AG10803 (cell line): ENCODE measurements around the gene PAN2.

Experiments
- DNase-seq: peaks from one replicate; pipeline ENCODE4 v3.0.0; 2010; ENCODE audit warnings: low read depth
- H3K4me3 ChIP-seq: 2 replicates; pipeline ENCODE4 v1.5.1; 2011; ENCODE audit warnings: mild to moderate bottlenecking, low read length, control low read depth
- CTCF ChIP-seq: conservative IDR thresholded peaks from 2 replicates; pipeline ENCODE4 v1.5.1; 2011; ENCODE audit warnings: mild to moderate bottlenecking, low read length, control low read depth, inconsistent platforms

Gene PAN2, protein sequence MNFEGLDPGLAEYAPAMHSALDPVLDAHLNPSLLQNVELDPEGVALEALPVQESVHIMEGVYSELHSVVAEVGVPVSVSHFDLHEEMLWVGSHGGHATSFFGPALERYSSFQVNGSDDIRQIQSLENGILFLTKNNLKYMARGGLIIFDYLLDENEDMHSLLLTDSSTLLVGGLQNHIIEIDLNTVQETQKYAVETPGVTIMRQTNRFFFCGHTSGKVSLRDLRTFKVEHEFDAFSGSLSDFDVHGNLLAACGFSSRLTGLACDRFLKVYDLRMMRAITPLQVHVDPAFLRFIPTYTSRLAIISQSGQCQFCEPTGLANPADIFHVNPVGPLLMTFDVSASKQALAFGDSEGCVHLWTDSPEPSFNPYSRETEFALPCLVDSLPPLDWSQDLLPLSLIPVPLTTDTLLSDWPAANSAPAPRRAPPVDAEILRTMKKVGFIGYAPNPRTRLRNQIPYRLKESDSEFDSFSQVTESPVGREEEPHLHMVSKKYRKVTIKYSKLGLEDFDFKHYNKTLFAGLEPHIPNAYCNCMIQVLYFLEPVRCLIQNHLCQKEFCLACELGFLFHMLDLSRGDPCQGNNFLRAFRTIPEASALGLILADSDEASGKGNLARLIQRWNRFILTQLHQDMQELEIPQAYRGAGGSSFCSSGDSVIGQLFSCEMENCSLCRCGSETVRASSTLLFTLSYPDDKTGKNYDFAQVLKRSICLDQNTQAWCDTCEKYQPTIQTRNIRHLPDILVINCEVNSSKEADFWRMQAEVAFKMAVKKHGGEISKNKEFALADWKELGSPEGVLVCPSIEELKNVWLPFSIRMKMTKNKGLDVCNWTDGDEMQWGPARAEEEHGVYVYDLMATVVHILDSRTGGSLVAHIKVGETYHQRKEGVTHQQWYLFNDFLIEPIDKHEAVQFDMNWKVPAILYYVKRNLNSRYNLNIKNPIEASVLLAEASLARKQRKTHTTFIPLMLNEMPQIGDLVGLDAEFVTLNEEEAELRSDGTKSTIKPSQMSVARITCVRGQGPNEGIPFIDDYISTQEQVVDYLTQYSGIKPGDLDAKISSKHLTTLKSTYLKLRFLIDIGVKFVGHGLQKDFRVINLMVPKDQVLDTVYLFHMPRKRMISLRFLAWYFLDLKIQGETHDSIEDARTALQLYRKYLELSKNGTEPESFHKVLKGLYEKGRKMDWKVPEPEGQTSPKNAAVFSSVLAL

DNA sequence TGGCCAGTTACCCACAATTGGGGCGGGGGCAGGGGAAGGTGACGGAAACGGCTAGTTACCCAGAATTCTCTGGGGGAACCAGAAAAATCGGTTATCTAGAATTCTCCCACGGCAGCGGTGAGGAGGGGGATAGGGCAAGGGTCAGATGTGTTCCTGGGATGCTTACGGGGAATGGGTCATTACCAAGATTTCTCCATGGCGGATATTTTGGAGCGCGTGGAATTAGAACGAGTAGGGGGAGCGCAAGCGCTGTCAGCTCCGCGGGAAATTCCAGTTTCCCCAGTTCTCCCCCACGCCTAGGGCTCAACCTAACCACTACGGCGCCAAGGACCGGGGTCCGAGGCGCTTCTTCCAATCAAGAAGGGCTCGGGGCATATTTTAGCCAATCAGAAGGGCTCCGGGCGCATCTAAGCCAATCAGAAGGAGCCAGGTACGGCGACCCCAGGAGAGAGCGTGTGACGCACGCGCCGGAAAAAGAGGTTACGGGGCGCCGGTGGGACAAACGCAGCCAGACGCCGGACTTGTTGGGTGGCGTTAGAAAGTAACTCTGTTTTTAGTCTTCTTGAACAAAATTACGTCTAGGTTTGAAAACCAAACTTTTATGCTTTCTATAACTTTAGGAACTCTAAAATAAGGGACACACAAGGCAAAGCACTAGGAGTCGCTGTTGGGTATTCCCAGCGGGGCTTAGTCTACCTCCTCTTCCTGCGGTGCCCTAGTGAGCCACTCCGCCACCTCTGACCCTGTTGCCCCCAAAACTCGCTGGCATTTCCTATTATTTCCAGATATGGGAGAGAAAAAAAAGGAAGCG lies at the start of gene PAN2:
PAN2 (minus strand) TSS at position 322 of the 811 bp plus-strand sequence. CDS start 906 bp downstream, outside the sequence.
- peak; percentile 75 for TF ChIP-seq CTCF
- DNase-seq = peak; percentile 96
- peak within 1 kb of the TSS; percentile 78 for H3K4me3 ChIP-seq

DNA sequence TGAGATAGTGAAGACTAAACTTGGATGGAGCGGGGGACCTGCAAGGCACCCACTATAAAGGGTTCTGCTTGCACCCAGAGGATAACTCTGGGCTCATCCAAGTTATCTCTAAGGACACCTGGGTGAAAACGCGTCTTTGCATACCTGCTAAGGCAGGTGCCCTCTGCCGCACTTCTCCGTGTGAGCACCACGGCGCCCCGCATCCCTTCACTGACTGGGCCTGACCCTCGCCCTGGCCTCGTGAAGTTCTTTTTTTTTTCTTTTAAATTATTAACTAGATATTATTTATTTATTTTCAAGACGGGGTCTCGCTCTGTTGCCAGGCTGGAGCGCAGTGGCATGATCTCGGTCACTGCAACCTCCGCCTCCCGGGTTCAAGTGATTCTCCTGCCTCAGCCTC lies 48.8 kb upstream of the PAN2 start:
- no peak for TF ChIP-seq CTCF
- no peak overlapping the region for H3K4me3 ChIP-seq
- DNase-seq = no peak

- no peak overlapping the region for H3K4me3 ChIP-seq
- DNase-seq = no peak
- TF ChIP-seq CTCF = no peak
These were observed 44.2 kb upstream of the PAN2 start for GRCh38 chr12:56377989-56378316.

- no peak for TF ChIP-seq CTCF
- DNase-seq = no peak
These were observed 43.6 kb upstream of the PAN2 start for GRCh38 chr12:56377310-56377988.

GRCh38 chr12:56375598-56376434 lies 42.0 kb upstream of the PAN2 start:
- no peak overlapping the region for H3K4me3 ChIP-seq
- no peak for DNase-seq
- no peak for TF ChIP-seq CTCF

More at GRCh38 chr12:56377310-56377988, 43.6 kb upstream of the PAN2 start:
- no peak overlapping the region for H3K4me3 ChIP-seq
